Neural cell (in vitro differentiated cells): Measurements from ENCODE around the gene PCBP4.

Source experiments
- EZH2 ChIP-seq: fragments of 200-600, 300-800 bp; shearing (Covaris generic), sonication (generic); IDR thresholded peaks from 2 replicates; pipeline ENCODE4 v1.6.1; 2014; ENCODE audit warnings: antibody characterized with exemption, low read length, borderline replicate concordance, mild to moderate bottlenecking; ENCODE audit not compliant: insufficient read depth, poor library complexity, severe bottlenecking
- POLR2AphosphoS5 ChIP-seq: IDR thresholded peaks from 2 replicates; pipeline ENCODE4 v1.6.1; 2012
- SMC3 ChIP-seq: fragments of 450-650 bp; conservative IDR thresholded peaks from 2 replicates; pipeline ENCODE4 v1.6.1; 2014; ENCODE audit warnings: antibody characterized with exemption, mild to moderate bottlenecking, moderate library complexity; ENCODE audit not compliant: poor library complexity
- TF ChIP-seq, protein P1 (sequence below): fragments of 450-650 bp; IDR thresholded peaks from 2 replicates; pipeline ENCODE4 v1.5.1; 2014; ENCODE audit warnings: antibody characterized with exemption, mild to moderate bottlenecking, moderate library complexity; ENCODE audit not compliant: poor library complexity, severe bottlenecking

DNA sequence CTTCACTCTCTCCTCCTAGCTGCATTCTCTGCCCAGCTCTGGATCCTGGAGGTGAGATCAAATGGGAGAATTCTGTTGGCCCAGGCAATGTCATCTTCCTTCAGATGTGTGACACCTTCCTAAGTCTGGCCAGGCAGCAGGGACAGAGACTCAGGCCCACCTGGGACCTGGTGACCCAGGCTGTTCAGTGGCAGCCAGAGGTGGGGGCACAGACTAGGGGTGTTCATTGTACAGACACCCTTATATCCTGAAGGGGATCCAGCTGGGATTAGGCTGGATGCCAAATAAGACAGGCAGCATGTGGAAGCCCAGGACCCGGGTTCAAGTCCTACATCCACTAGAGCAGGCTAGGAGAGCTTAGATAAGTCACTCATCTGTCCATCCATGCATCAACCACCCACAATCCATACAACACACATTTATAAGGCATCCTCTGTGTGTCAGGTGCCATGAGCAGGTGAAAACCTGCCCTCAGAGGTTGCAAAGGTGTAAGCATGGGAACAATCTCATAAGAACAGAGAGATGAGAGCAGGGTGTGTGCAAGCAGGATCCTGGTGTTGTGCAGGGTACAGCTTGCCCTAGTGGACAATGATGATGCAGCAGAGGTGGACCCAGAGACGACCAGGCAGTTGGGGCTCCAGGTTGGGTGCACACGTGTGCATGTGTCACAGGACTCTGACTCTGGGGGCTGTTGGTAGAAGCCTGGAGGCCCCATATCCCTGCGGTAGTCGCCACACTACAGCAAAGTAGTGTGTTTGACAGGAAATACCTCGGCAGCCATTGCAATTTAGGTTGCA lies 46.7 kb upstream of the PCBP4 start:
- TF ChIP-seq, protein P1, sequence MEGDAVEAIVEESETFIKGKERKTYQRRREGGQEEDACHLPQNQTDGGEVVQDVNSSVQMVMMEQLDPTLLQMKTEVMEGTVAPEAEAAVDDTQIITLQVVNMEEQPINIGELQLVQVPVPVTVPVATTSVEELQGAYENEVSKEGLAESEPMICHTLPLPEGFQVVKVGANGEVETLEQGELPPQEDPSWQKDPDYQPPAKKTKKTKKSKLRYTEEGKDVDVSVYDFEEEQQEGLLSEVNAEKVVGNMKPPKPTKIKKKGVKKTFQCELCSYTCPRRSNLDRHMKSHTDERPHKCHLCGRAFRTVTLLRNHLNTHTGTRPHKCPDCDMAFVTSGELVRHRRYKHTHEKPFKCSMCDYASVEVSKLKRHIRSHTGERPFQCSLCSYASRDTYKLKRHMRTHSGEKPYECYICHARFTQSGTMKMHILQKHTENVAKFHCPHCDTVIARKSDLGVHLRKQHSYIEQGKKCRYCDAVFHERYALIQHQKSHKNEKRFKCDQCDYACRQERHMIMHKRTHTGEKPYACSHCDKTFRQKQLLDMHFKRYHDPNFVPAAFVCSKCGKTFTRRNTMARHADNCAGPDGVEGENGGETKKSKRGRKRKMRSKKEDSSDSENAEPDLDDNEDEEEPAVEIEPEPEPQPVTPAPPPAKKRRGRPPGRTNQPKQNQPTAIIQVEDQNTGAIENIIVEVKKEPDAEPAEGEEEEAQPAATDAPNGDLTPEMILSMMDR, result no peak
- TF ChIP-seq SMC3 (no peak), EZH2 (no peak), POLR2AphosphoS5 (no peak)
